GM12872 (cell line): ENCODE data around the gene TRAF2.

Experiments used
- TF ChIP-seq, protein P1 (sequence below): IDR thresholded peaks from 3 replicates; pipeline ENCODE4 v1.5.1; 2011; ENCODE audit warnings: low read depth, mild to moderate bottlenecking, low read length, moderate library complexity; ENCODE audit not compliant: insufficient read depth

TRAF2 gene

DNA sequence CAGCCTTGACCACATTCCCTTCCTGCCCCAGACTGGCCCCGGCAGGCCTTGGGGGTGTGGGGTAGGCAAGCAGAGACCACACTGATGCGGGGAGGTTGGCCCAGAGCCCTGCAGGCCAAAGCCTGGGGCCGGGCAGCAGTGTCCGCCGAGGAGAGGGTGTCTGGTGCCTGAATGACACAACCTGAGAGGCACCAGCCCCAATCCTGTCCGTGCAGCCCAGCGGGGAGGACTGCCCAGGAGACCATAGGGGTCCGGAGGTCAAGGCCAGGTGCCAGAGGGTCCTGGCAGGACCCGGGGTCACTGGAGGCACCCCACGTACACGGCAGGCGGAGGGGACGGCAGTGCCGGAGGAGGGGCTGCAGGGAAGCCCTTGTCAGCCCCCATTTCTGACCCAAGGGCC is 85.4 kb downstream of the TRAF2 start:
- TF ChIP-seq, protein P1, sequence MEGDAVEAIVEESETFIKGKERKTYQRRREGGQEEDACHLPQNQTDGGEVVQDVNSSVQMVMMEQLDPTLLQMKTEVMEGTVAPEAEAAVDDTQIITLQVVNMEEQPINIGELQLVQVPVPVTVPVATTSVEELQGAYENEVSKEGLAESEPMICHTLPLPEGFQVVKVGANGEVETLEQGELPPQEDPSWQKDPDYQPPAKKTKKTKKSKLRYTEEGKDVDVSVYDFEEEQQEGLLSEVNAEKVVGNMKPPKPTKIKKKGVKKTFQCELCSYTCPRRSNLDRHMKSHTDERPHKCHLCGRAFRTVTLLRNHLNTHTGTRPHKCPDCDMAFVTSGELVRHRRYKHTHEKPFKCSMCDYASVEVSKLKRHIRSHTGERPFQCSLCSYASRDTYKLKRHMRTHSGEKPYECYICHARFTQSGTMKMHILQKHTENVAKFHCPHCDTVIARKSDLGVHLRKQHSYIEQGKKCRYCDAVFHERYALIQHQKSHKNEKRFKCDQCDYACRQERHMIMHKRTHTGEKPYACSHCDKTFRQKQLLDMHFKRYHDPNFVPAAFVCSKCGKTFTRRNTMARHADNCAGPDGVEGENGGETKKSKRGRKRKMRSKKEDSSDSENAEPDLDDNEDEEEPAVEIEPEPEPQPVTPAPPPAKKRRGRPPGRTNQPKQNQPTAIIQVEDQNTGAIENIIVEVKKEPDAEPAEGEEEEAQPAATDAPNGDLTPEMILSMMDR = no peak

DNA sequence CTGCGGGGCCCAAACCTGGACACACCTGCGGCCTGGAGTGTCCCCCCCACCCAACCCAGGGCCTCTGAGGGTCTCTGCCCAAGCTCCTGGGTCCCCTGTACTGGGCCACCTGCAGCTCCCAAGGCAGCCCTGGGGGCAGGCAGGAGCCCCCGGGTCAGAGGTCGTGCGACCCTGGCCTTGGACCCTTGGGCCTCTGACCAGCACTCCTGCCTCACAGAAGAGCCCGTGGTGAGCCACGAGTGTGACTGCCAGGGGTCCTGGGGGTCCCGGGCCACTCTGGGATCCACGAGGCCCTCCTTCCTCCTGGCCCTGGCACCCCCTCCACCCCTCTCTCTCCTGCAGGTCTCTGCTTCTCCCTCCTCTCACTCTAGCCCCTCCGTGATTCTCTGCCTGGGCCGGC is 86.0 kb downstream of the TRAF2 start:
- TF ChIP-seq, protein P1 = no peak

DNA sequence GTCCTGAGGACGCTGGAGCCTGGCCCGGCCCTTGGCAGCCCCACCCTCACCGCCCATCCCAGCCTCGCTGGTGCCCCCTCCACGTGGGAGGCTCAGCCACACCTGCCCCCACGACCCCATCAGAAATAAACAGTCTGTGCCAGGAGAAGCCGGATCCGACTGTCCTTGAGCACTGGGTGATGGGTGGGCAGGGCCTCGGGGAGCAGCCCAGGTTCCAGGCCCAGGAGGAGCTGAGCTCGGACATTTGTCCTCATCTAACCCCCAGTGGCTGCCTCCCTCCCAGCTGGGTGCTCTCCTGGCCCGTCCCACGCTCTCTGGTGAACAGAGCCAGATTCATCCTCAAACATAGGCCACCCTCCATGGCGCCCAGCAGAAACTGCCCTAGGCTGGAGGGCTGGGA is 86.4 kb downstream of the TRAF2 start:
- TF ChIP-seq, protein P1 = no peak

DNA sequence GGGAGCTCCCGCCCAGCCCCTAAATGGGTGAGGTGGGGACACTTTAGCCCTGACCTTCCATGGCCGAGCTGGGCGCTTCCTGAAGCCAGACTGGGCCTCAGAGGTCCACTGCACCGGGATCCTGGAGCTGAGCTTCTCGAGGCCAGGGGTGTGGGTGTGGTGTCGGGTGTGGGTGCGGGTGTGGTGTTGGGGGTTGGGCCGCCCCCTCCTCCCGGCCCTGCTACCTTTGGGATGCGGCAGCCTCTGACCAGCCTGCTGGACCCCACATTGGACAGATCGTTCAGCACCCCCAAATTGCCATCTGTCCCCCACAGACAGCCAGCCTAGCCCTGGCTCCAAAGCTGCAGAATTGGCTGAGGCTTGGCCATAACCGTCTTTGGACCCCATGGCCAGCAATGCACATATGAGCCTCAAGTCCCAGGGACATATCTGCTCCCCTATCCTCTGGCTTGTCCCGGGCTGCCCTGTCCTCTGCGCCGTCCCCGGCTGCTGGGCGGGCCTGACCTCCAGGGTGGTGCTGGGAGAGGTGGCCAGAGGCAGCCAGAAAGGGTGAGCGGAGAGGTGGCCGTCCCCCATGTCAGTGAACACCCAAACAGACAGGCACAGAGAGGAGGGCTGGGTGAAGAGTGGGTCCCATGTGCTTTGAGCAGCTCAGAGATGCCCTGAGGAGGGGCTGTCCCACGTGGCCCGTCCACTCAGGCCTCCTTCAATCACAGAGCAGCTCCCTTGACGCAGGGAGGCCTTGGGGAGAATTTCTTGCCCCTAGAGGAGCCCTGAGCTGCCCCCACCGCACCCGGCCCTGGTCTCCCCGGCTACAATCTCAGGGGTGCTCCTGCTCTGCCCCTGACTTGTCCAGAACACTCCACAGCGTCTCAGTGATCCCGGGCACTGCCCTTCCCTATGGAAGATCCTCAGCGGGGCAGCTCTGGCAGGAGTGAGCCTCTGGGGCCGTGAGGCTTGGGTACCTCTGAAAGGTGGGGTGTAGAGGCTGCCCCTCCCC is 87.6 kb downstream of the TRAF2 start:
- TF ChIP-seq, protein P1 = no peak

DNA sequence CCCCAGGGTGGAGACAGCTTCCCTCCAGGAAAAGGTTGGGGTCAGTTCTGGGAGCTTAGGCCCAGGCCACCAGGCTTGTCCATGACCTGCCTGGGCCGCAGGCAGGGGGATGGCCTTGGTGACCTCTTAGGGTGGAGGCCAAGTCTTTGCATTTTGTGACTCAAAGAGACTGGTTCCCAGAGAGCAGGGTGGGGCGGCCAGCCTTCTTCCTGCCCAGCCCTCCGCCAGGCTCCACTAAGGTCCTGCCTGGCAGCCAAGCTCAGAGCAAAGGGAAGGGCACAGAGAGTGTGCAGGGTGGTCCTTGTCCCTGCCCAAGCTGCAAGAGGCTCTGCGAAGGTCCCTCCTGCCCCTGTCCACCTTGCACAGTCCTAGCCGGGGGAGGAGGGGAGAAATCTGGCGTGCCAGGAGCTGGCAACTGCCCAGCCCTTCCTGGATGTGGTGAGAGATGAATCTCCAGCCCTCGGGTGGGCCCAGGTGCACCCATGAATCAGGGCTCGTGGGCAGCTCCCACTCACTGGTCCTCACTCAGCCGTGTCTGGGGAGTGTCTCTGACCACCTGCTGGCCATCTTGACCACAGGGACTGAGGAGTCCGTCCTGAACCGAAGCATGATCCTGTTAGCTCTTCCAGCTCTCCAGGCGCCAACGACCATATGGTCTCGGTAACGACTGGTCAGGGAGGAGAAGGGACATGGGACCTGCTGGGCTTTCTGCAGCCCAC is 88.7 kb downstream of the TRAF2 start:
- TF ChIP-seq, protein P1 = no peak

DNA sequence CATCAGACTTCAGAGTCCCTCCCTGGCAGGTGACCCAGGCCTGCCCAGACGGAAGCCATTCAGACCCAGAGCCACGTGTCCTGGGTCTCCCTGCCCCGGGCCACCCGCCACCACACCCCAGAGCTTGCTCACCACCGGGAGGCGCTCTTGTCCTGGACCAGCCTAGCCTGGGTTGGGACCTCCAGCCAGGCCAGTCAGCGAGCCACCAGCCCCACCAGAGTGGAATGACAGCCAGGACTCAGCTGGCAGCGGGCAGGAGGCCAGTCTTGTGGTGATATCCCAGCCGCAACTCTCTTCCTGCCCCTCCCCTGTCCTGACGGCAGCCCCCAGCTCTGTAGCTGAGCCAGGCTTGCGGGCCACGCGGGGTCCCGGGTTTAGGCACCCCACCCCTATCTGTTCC is 89.3 kb downstream of the TRAF2 start:
- TF ChIP-seq, protein P1 = peak; percentile 37
